HG03378 (cell line): ENCODE data around the gene ATP11A.
"Not testable (repeated sequence)": the region's sequence is repeated elsewhere in the genome, so short reads cannot be mapped to it uniquely, and the experiment has no call there.

Experiments
- ATAC-seq: cut with Tn5 transposase; IDR thresholded peaks from one replicate; pipeline ENCODE4 v1.9.1; 2021; ENCODE audit warnings: mild to moderate bottlenecking, moderate library complexity; ENCODE audit not compliant: unreplicated experiment

Gene ATP11A

DNA sequence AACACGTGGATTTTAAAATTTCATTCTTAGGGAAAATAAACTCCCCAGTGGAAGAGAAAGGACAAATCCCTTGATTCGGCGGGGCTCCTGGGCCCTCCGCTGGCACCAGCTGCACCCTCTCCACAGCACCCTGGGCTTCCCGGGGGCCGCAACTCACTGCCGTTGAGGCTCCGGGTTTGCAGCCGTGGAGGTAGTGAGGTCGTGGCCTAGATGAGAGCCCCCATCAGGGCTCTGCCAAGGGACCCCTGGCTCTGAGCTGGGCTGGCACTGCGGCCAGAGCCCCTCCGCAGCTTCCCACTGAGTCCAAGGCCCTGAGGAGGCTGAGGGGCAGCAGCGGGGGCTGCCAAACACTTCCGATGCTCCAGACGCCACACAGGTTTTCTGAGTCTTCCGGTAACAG lies 145.5 kb downstream of the ATP11A start:
- no peak for ATAC-seq

GRCh38 chr13:112835796-112836195 lies 146.0 kb downstream of the ATP11A start:
- ATAC-seq, result no peak

GRCh38 chr13:112836940-112837339 lies 147.1 kb downstream of the ATP11A start:
- no peak for ATAC-seq

DNA sequence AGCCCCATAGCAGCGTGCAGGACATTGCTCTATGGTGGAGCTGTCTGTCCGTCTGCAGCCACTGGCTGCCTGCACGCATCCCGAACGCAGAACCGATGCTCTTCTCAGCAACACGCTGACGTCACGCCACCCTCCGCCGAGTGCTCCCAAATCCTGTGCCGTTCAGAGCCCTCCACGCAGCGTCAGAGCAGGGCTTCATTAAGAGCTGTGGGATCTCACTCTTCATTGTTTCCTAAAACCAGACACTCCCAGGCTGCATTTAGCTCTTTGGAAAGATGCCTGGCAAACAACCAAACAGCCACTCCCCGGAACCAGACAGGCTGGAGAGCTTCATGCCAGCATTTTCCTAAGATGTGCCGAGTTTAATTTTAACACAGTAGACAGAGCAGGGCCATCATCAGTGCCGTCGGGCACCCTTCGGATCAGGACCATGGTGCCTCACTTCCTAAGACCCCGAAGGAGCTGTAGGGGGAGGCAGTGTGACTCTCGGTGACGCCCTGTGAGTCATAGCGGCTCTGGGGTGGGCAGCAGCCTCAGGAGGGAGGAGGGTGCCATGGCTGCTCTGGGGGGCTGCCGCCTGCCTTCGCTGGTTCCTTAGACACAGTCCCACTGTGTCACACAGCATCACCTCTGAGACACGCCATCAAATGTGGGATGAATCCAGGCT lies 147.7 kb downstream of the ATP11A start:
- ATAC-seq, result no peak

DNA sequence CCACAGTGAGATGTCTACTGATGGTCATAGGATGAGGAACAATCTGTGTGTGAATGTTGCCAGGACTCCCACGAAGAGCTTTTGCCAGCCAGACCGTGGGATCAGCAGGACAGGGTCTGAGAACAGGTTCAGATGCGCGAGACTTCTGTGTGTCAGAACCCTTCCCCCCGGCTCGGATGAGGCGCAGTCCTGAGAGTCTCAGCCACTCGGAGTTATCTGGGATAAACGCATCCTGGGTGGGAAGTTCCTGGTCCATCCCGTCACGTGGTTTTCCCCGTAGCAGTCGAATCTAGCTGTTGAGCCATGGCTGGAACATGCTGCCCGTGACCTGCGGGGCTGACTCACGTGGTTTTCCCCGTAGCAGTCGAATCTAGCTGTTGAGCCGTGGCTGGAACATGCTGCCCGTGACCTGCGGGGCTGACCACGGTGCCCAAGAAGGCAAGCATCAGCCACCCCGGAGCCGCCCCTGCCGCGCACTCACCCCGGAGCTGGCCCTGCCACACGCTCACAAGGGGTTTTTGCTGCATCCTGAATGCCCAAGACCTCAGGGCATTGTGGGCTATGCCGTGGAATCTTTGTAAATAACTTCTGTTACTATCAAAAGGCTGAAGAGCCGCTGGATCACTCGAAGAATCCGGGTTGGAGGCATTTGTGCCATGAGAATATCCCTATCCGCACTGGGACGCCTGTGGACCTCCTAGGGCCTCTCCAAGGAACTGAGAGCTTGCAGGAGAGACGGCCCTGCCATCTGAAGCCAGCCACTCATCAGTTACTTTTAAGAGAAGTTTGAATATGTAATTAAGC lies 148.4 kb downstream of the ATP11A start:
- ATAC-seq, result no peak

- no peak for ATAC-seq
Observed at GRCh38 chr13:112838842-112839117, 148.9 kb downstream of the ATP11A start.

DNA sequence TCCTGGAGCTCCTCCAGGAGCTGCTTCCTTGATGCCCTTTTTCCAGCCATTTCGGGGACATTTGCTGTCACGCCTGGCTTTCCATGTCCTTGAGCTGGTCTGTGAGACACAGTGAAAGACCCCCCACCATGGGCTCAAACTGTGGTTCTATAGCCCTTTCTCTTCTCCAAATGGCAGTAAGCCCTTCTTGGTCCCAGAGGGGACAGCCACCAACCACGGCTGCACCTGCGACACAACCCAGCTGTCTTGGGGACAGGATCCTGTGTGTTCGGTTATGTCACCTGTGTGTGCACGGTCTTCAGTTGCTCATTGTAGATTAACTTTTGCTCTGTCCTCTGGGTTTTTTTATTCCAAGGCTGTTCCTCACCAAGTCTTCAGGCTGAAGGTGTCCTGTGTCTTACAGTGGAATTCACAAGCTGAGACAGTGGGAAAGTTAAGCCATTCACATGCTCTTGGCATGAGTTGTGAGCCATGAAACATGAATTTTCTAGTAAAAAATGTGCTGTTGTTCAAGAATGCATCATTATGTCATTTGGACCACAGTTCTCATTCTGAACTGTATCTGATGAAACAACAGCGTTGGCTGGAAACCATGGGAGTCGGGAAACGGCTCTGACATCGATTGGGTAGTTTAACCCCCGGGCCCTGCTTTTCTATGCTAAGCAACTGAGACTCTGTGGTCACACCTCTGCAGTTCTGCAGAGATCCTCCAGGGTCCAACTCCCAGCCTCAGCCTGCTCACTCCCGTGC lies 149.7 kb downstream of the ATP11A start:
- ATAC-seq, result no peak

GRCh38 chr13:112840472-112841302 lies 150.8 kb downstream of the ATP11A start:
- no peak for ATAC-seq

DNA sequence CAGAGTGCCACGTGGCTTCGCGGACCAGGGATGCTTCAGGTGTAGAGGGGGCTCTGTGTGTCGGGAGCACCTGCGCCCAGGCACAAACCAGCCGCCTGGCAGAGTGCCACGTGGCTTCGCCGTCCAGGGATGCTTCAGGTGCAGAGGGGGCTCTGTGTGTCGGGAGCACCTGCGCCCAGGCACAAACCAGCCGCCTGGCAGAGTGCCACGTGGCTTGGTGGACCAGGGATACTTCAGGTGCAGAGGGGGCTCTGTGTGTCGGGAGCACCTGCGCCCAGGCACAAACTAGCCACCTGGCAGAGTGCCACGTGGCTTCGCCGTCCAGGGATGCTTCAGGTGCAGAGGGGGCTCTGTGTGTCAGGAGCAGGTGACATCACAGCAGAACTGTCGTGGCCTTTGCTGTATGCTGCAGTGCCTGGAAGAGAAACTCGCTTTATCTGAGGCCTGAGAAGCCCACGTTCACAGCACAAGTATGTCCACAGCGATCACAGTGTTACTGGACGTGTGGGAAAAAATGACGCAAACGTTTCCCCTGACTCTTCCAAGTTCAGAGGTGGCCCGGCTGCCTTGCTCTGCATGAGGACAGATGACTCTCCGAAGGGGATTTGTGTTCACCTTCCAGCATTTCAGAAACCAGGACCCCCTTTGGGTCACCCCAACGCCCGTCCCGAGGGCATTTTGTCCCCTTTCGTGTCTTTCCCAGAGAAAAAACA lies 151.6 kb downstream of the ATP11A start:
- not testable (repeated sequence) for ATAC-seq

- ATAC-seq, result no peak
Observed at GRCh38 chr13:112842343-112842856, 152.6 kb downstream of the ATP11A start.

- ATAC-seq, result no peak
Observed at GRCh38 chr13:112842931-112843391, 153.1 kb downstream of the ATP11A start.

DNA sequence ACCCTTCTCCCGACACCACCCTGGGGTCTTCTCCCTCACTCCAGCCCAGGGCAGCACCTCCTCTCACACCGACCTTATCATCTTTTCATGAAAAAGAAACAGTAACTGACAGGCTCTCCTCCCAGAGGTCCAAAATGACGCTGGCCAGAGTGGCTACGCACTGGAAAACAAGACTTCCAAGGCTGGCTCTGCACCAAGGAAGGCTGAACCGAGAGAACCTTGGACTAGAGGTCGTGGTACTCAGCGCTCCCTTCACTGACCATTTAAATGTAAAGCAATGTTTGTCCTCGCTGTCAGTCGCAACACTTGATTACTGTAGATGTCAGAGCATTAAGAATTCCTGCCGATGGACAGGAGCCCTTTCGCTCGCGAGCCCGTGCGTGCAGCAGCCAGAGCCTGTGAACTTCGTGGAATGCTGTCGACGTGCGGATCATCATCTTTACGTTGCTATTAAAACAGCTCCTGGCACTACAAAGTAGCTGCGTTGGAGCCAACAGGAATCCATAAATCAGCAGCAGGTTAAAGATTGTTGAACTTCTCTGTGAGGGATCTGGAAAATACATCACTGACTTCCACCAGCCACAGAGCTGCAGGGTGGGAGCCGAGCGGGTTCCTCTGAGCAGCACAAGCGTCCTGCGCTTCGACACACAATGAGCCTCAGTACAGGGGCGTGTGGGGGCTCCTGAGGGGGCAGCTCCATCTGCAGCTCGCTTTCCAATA lies 153.7 kb downstream of the ATP11A start:
- no peak for ATAC-seq

GRCh38 chr13:112844411-112844810 lies 154.6 kb downstream of the ATP11A start:
- no peak for ATAC-seq

DNA sequence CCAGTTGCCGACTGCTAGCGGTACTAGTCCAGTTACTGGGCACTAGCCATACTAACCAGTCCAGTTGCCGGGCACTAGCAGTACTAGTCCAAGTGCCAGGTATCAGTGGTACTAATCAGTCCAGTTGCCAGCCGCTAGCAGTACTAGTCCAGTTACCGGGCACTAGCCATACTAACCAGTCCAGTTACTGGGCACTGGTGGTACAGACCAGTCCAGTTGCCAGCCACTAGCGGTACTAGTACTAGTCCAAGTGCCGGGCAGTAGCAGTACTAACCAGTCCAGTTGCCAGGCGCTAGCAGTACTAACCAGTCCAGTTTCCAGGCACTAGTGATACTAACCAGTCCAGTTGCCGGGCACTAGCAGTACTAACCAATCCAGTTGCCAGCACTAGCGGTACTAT lies 155.0 kb downstream of the ATP11A start:
- no peak for ATAC-seq

DNA sequence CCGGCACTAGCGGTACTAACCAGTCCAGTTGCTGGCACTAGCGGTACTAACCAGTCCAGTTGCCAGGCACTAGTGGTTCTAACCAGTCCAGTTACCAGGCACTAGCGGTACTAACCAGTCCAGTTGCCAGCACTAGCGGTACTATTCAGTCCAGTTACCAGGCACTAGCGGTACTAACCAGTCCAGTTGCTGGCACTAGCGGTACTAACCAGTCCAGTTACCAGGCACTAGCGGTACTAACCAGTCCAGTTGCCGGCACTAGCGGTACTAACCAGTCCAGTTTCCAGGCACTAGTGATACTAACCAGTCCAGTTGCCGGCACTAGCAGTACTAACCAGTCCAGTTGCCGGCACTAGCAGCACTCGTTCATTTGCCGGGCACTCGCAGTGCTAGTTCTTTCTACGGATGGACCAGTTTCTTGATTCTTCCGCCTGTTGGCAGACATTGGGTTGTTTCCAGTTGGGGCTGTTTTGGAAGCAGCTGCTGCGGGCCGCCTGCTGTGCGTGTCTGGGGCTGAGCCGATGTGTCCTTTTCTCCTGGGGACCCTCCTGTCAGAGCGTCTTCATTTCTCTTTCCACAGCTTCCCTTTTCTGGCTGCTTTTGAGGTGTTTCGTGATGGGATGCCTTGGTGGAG lies 155.8 kb downstream of the ATP11A start:
- ATAC-seq, result no peak

DNA sequence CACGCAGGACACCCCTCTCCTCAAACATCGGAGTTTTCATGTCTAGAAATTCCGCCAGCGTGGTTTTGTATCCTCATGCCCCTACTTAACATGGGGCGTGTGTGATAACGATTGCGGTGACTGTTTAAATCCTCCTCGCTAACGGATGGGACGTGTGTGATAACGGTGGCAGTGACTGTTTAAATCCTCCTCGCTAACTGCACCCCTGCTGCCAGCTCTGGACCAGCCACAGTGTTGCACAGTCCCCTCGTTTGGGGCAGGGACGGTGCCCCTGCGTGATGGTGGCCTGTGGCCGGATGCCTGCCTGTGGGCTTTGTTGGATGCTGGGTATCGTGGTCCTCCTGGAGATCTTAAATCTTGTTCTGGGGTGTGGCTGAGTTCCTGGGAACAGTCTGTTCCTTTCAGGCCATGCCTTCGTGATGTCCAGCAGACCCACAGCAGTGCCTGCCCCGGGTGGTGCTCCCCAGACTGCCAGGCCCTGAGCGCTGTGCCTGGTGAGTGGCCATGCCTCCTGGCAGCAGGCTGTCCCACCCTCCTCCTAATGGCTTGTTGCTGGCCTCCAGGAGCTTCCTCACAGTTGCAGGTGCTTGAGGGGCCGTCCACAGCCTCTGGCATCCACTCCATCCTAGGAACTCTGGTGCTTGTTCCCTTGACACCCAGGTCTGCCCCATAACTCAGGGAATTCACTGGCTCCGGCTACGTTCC lies 156.7 kb downstream of the ATP11A start:
- ATAC-seq, result no peak

DNA sequence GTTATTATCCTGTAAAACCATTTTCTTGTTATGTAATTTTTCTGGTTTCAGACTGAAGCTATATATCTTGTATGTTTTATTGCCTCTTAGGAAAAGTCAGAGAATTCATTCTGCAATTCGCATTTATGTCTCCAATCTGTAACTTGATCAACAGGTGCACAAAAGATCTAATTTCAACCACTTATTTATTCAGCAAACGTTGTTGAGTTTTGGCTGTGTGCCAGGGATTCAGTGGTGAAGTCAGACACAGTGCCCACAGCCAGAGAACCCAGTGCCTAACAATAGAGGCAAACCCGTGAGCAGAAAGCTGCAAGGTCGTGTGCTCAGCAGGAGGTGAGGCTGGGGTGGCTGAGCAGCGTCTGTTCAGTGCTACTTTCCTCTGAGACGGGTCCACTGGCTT lies 159.7 kb downstream of the ATP11A start:
- ATAC-seq, result no peak

- no peak for ATAC-seq
Observed at GRCh38 chr13:112850273-112850672, 160.4 kb downstream of the ATP11A start.
